Suprapubic skin (tissue), 4 donors: ENCODE measurements around the gene SPATA20. TPM values are rescaled to one million over a fixed set of nuclear protein-coding genes. Genes with fewer than 3 reads are reported as not detected.

Source experiments
- DNase-seq, 2 donors: peaks; one replicate each; pipeline ENCODE4 v3.0.0-alpha.2; 2019; ENCODE audit warnings: low spot score in 2 of 2
- H3K27ac ChIP-seq: fragments of 200-600 bp; sonication (generic); one replicate; pipeline ENCODE4 v1.5.1; 2019
- H3K27me3 ChIP-seq: fragments of 200-600 bp; sonication (generic); one replicate; pipeline ENCODE4 v1.5.1; 2019
- H3K36me3 ChIP-seq: fragments of 200-600 bp; sonication (generic); one replicate; pipeline ENCODE4 v1.5.1; 2019
- H3K4me1 ChIP-seq: fragments of 200-600 bp; sonication (generic); one replicate; pipeline ENCODE4 v1.5.1; 2019
- H3K4me3 ChIP-seq: fragments of 200-600 bp; sonication (generic); one replicate; pipeline ENCODE4 v1.5.1; 2019; ENCODE audit warnings: mild to moderate bottlenecking
- H3K9me3 ChIP-seq: fragments of 200-600 bp; sonication (generic); one replicate; pipeline ENCODE4 v1.5.1; 2019
- CTCF ChIP-seq, 2 donors: fragments of 200-600 bp in 1 of 2; fragments of 450-650 bp in 1 of 2; sonication (generic) in 1 of 2; IDR thresholded peaks; one replicate each; pipeline ENCODE4 v1.5.1; 2016 to 2019; ENCODE audit warnings: antibody characterized with exemption in 2 of 2, mild to moderate bottlenecking in 1 of 2, moderate library complexity in 1 of 2
- EP300 ChIP-seq: sonication (generic); formaldehyde crosslinking; IDR thresholded peaks from one replicate; pipeline ENCODE4 v1.6.1; 2017; ENCODE audit warnings: antibody characterized with exemption
- POLR2A ChIP-seq, 2 donors: fragments of 450-650 bp; IDR thresholded peaks; one replicate each; pipeline ENCODE4 v1.6.1; 2017; ENCODE audit warnings: antibody characterized with exemption in 2 of 2, mild to moderate bottlenecking in 2 of 2, moderate library complexity in 2 of 2
- POLR2AphosphoS5 ChIP-seq, 3 donors: sonication (generic); formaldehyde crosslinking; IDR thresholded peaks; one replicate each; pipeline ENCODE4 v1.6.1; 2017; ENCODE audit warnings: antibody characterized with exemption in 3 of 3
- WGBS: methylation state at CpG from one replicate; pipeline ENCODE4 v1.1.5; 2018; 5-methylcytosine and 5-hydroxymethylcytosine counted together
- total RNA-seq, 4 donors: library from RNA; depleted of rRNA; stranded (reverse); fragments of >200 nt; gene quantifications; one replicate each; pipeline ENCODE4 v1.1.0, GENCODE V29; 2016

Gene SPATA20
- total RNA-seq, 4 donors from 2014 or later = 36.5 to 75.4 (median 50.9) TPM

GRCh38 chr17:50545311-50545710, 1.7 kb upstream of the SPATA20 start:
- no peak for DNase-seq
- WGBS = 37% methylated on average over 8 of the region's 8 CpGs

GRCh38 chr17:50546701-50547034, 306 bp upstream of the SPATA20 start:
- H3K4me1 ChIP-seq = peaks cover 37% of the 10 kb centered on the region
- DNase-seq = no peak
- no peak overlapping the region for H3K27ac ChIP-seq
- no peaks in the 10 kb centered on the region for H3K9me3 ChIP-seq
- WGBS = 43% methylated on average over 4 of the region's 4 CpGs
- TF ChIP-seq CTCF (IDR thresholded peaks at IDR 0.05) = no peak
- peaks cover 22% of the 10 kb centered on the region for H3K36me3 ChIP-seq
- H3K27me3 ChIP-seq = no peaks in the 10 kb centered on the region
- peak overlapping the region; percentile 80 for H3K4me3 ChIP-seq

More at GRCh38 chr17:50545311-50545710, 1.7 kb upstream of the SPATA20 start:
- no peak overlapping the region for H3K27ac ChIP-seq
- no peaks in the 10 kb centered on the region for H3K27me3 ChIP-seq
- no peaks in the 10 kb centered on the region for H3K9me3 ChIP-seq
- no peak overlapping the region for H3K4me3 ChIP-seq
- TF ChIP-seq POLR2AphosphoS5 (IDR thresholded peaks at IDR 0.05) (no peak), EP300 (no peak), POLR2A (IDR thresholded peaks at IDR 0.05) (no peak), CTCF (IDR thresholded peaks at IDR 0.05) (no peak)
- H3K36me3 ChIP-seq = peaks cover 19% of the 10 kb centered on the region
- peaks cover 51% of the 10 kb centered on the region for H3K4me1 ChIP-seq

GRCh38 chr17:50547736-50548083, 736 bp downstream of the SPATA20 start:
- Histone ChIP-seq H3K9me3 (no peaks in the 10 kb centered on the region), H3K27ac (no peak overlapping the region), H3K36me3 (peaks cover 22% of the 10 kb centered on the region), H3K4me3 (peak overlapping the region; percentile 80), H3K27me3 (no peaks in the 10 kb centered on the region), H3K4me1 (peaks cover 27% of the 10 kb centered on the region)
- DNase-seq = no peak
- WGBS = 83% methylated on average over 1 of the region's 5 CpGs
- TF ChIP-seq EP300 = no peak

GRCh38 chr17:50548831-50549230, 1.9 kb downstream of the SPATA20 start:
- Histone ChIP-seq H3K27ac (no peak overlapping the region), H3K9me3 (no peaks in the 10 kb centered on the region), H3K4me3 (no peak overlapping the region), H3K36me3 (peaks cover 22% of the 10 kb centered on the region), H3K4me1 (peaks cover 19% of the 10 kb centered on the region), H3K27me3 (no peaks in the 10 kb centered on the region)
- TF ChIP-seq POLR2AphosphoS5 (IDR thresholded peaks at IDR 0.05) = no peak
- no peak for TF ChIP-seq EP300
- no peak for TF ChIP-seq POLR2A (IDR thresholded peaks at IDR 0.05)
- no peak for TF ChIP-seq CTCF (IDR thresholded peaks at IDR 0.05)
- 94% methylated on average over 18 of the region's 18 CpGs for WGBS
- no peak for DNase-seq

- 92% methylated on average over 18 of the region's 19 CpGs for WGBS
- Histone ChIP-seq H3K4me3 (no peak overlapping the region), H3K27ac (no peak overlapping the region), H3K9me3 (no peaks in the 10 kb centered on the region), H3K36me3 (peaks cover 22% of the 10 kb centered on the region), H3K4me1 (peaks cover 19% of the 10 kb centered on the region), H3K27me3 (no peaks in the 10 kb centered on the region)
- TF ChIP-seq POLR2AphosphoS5 (IDR thresholded peaks at IDR 0.05) = no peak
- no peak for TF ChIP-seq EP300
- no peak for TF ChIP-seq CTCF (IDR thresholded peaks at IDR 0.05)
- no peak for TF ChIP-seq POLR2A (IDR thresholded peaks at IDR 0.05)
- no peak for DNase-seq
Observed at GRCh38 chr17:50549256-50549941, 2.4 kb downstream of the SPATA20 start.

GRCh38 chr17:50549969-50550368, 3.0 kb downstream of the SPATA20 start:
- 85% methylated on average over 4 of the region's 11 CpGs for WGBS

More at GRCh38 chr17:50549969-50550368, 3.0 kb downstream of the SPATA20 start:
- no peaks in the 10 kb centered on the region for H3K9me3 ChIP-seq
- no peak for DNase-seq
- H3K27ac ChIP-seq = no peak overlapping the region
- H3K27me3 ChIP-seq = no peaks in the 10 kb centered on the region
- peaks cover 22% of the 10 kb centered on the region for H3K36me3 ChIP-seq
- peaks cover 19% of the 10 kb centered on the region for H3K4me1 ChIP-seq
- H3K4me3 ChIP-seq = no peak overlapping the region
- TF ChIP-seq CTCF (IDR thresholded peaks at IDR 0.05) = no peak
- TF ChIP-seq POLR2AphosphoS5 (IDR thresholded peaks at IDR 0.05) = no peak
- no peak for TF ChIP-seq POLR2A (IDR thresholded peaks at IDR 0.05)
- no peak for TF ChIP-seq EP300
